SK-N-SH (cell line): Measurements from ENCODE around the gene RBM44. TPM values are rescaled to one million over a fixed set of nuclear protein-coding genes. Genes with fewer than 3 reads are reported as not detected.

Source experiments
- CTCF ChIA-PET: fragments of 300-600, 350-600 bp; formaldehyde crosslinking; extraction: SDS; loops from one replicate; lab custom pipeline; 2021; lab: Yijun Ruan, JAX
- POLR2A ChIA-PET: fragments of 350-600 bp; sonication (Branson Sonifier 250); formaldehyde crosslinking; extraction: SDS; loops from one replicate; lab custom pipeline; 2020; ENCODE audit warnings: antibody characterized with exemption, inconsistent platforms; lab: Yijun Ruan, JAX
- DNase-seq: peaks from one replicate; pipeline ENCODE4 v3.0.0; 2012
- H2AFZ ChIP-seq: fragments of 200-600 bp; sonication (generic); 2 replicates; pipeline ENCODE4 v1.8.1; 2016; ENCODE audit warnings: antibody characterized with exemption, mild to moderate bottlenecking, low read depth
- H3F3A ChIP-seq: fragments of 200-600 bp; sonication (generic); replicated peaks from 2 replicates; pipeline ENCODE3; 2016; ENCODE audit warnings: antibody characterized with exemption, mild to moderate bottlenecking; ENCODE audit not compliant: insufficient read depth
- H3K27ac ChIP-seq, 2 experiments: fragments of 200-500 bp in 1 of 2; fragments of 200-600 bp in 1 of 2; sonication (Bioruptor generic) in 1 of 2; sonication (generic), shearing (Covaris generic) in 1 of 2; 2 replicates each; pipeline versions ENCODE4 v1.5.1 to v1.6.1; 2014 to 2016; ENCODE audit warnings: low read depth in 2 of 2, inconsistent platforms in 1 of 2, low read length in 1 of 2, mild to moderate bottlenecking in 1 of 2, mixed read lengths in 1 of 2
- H3K27me3 ChIP-seq: fragments of 200-600 bp; sonication (generic), shearing (Covaris generic); 2 replicates; pipeline ENCODE4 v1.6.1; 2016; ENCODE audit warnings: mixed run types; ENCODE audit not compliant: insufficient read depth
- H3K36me3 ChIP-seq, 2 experiments: fragments of 200-500 bp in 1 of 2; fragments of 200-600 bp in 1 of 2; sonication (Bioruptor generic) in 1 of 2; sonication (generic) in 1 of 2; replicated peaks in 1 of 2; 2 replicates each; pipeline versions ENCODE3 to v1.5.1; 2014 to 2016; ENCODE audit warnings: low read length in 1 of 2, mild to moderate bottlenecking in 1 of 2; ENCODE audit not compliant: insufficient read depth in 2 of 2, control insufficient read depth in 1 of 2
- H3K4me1 ChIP-seq, 2 experiments: fragments of 200-500 bp in 1 of 2; fragments of 200-600 bp in 1 of 2; sonication (Bioruptor generic) in 1 of 2; sonication (generic), shearing (Covaris generic) in 1 of 2; 2 replicates each; pipeline versions ENCODE4 v1.5.1 to v1.6.1; 2014 to 2016; ENCODE audit warnings: low read depth in 1 of 2, low read length in 1 of 2, mixed run types in 1 of 2; ENCODE audit not compliant: insufficient read depth in 2 of 2, control insufficient read depth in 1 of 2
- H3K4me2 ChIP-seq: fragments of 200-600 bp; sonication (generic), shearing (Covaris generic); 2 replicates; pipeline ENCODE4 v1.6.1; 2017; ENCODE audit warnings: mixed run types
- H3K4me3 ChIP-seq, 2 experiments: fragments of 200-500 bp in 1 of 2; fragments of 200-600 bp in 1 of 2; sonication (Bioruptor generic) in 1 of 2; sonication (generic), shearing (Covaris generic) in 1 of 2; 2 replicates each; pipeline versions ENCODE4 v1.5.1 to v1.8.1; 2014 to 2016; ENCODE audit warnings: low read depth in 2 of 2, inconsistent platforms in 1 of 2, low read length in 1 of 2, mild to moderate bottlenecking in 1 of 2, mixed read lengths in 1 of 2, moderate library complexity in 1 of 2
- H3K79me2 ChIP-seq: fragments of 200-600 bp; sonication (generic); 2 replicates; pipeline ENCODE4 v1.8.1; 2017; ENCODE audit warnings: mild to moderate bottlenecking; ENCODE audit not compliant: insufficient read depth
- H3K9ac ChIP-seq: fragments of 200-600 bp; sonication (generic); 2 replicates; pipeline ENCODE4 v1.6.1; 2017; ENCODE audit warnings: mixed run types
- H3K9me2 ChIP-seq: fragments of 200-600 bp; sonication (generic); 2 replicates; pipeline ENCODE4 v1.6.1; 2017; ENCODE audit warnings: mixed run types
- H3K9me3 ChIP-seq: fragments of 200-600 bp; sonication (generic); 2 replicates; pipeline ENCODE4 v1.6.1; 2017; ENCODE audit warnings: mixed run types, mild to moderate bottlenecking, moderate library complexity
- H4K20me1 ChIP-seq: fragments of 200-600 bp; sonication (generic); 2 replicates; pipeline ENCODE4 v1.6.1; 2017; ENCODE audit warnings: mild to moderate bottlenecking, mixed run types; ENCODE audit not compliant: insufficient read depth
- CHD2 ChIP-seq: fragments of 150-350 bp; IDR thresholded peaks from 2 replicates; pipeline ENCODE4 v1.6.1; 2018; ENCODE audit warnings: low read length; ENCODE audit not compliant: partially characterized antibody
- CTCF ChIP-seq: fragments of 200-600 bp; sonication (generic); IDR thresholded peaks from 2 replicates; pipeline ENCODE4 v1.6.1; 2017; ENCODE audit warnings: antibody characterized with exemption, mild to moderate bottlenecking, moderate library complexity
- ELF1 ChIP-seq: IDR thresholded peaks from 2 replicates; pipeline ENCODE4 v1.4.0; 2012
- EZH2phosphoT487 ChIP-seq: fragments of 200-600 bp; sonication (generic); IDR thresholded peaks from 2 replicates; pipeline ENCODE4 v1.6.1; 2017; ENCODE audit warnings: low read depth, mixed run types, mild to moderate bottlenecking, antibody characterized with exemption, moderate library complexity, borderline replicate concordance
- FOSL2 ChIP-seq: IDR thresholded peaks from 2 replicates; pipeline ENCODE4 v1.4.0; 2012; ENCODE audit warnings: low read depth, mild to moderate bottlenecking, moderate library complexity, borderline replicate concordance
- FOXJ3 ChIP-seq: sonication (generic); formaldehyde crosslinking; IDR thresholded peaks from 2 replicates; pipeline ENCODE4 v1.5.1; 2020; ENCODE audit warnings: mild to moderate bottlenecking, missing genetic modification reagents
- FOXM1 ChIP-seq: IDR thresholded peaks from 2 replicates; pipeline ENCODE4 v1.4.0; 2012; ENCODE audit warnings: low read depth, mild to moderate bottlenecking
- MEF2A ChIP-seq: IDR thresholded peaks from 2 replicates; pipeline ENCODE4 v1.4.0; 2012; ENCODE audit warnings: low read depth, borderline replicate concordance
- MXI1 ChIP-seq: IDR thresholded peaks from 2 replicates; pipeline ENCODE4 v1.6.1; 2012; ENCODE audit warnings: mild to moderate bottlenecking, low read depth, low read length, improper control_type of control experiment
- NRF1 ChIP-seq: IDR thresholded peaks from 2 replicates; pipeline ENCODE4 v1.6.1; 2012; ENCODE audit warnings: low read depth, mild to moderate bottlenecking, low read length
- PBX3 ChIP-seq: IDR thresholded peaks from 2 replicates; pipeline ENCODE4; 2012
- RAD21 ChIP-seq: IDR thresholded peaks from 2 replicates; pipeline ENCODE4 v1.6.1; 2012; ENCODE audit warnings: mild to moderate bottlenecking, low read length
- REST ChIP-seq: IDR thresholded peaks from 2 replicates; pipeline ENCODE4 v1.6.1; 2012; ENCODE audit warnings: mild to moderate bottlenecking, low read depth, low read length, moderate library complexity
- SIN3A ChIP-seq: IDR thresholded peaks from 2 replicates; pipeline ENCODE4 v1.6.1; 2012; ENCODE audit warnings: low read depth, mild to moderate bottlenecking, low read length, moderate library complexity, borderline replicate concordance
- USF1 ChIP-seq: IDR thresholded peaks from 2 replicates; pipeline ENCODE4 v1.4.0; 2012; ENCODE audit warnings: low read depth, borderline replicate concordance
- USF2 ChIP-seq: fragments of 150-350 bp; IDR thresholded peaks from 2 replicates; pipeline ENCODE4 v1.6.1; 2017; ENCODE audit warnings: antibody characterized with exemption, low read length, low read depth, borderline replicate concordance
- ZBTB33 ChIP-seq: IDR thresholded peaks from 2 replicates; pipeline ENCODE4 v1.4.0; 2012; ENCODE audit warnings: low read depth, borderline replicate concordance
- WGBS: methylation state at CpG from one replicate; pipeline ENCODE4 v1.1.6; 2017; ENCODE audit warnings: low lambda C conversion rate; 5-methylcytosine and 5-hydroxymethylcytosine counted together
- polyA plus RNA-seq, 3 experiments: library from polyadenylated mRNA; depleted of rRNA; stranded (reverse); fragments of >200 nt; gene quantifications; 2 replicates each; pipeline ENCODE4 v1.2.3, GENCODE V29; 2012

RBM44 gene
- polyA plus RNA-seq, 1 of the 3 experiments (the other 2 are of a cell fraction), result 0.30 TPM

- no peaks in the 10 kb centered on the region for H3K9me3 ChIP-seq
- H3K4me1 ChIP-seq, result peaks cover 3 to 50% of the 10 kb centered on the region in 2 experiments; a peak in 2 of 4 replicates
- H3F3A ChIP-seq, result no peaks in the 10 kb centered on the region
- CTCF ChIA-PET, result interaction anchor here (0.9 to 8.0 kb wide), 7 partner anchors 25 to 403 kb away, joined by 3 to 71 read pairs (median 4); no protein-coding TSS in a partner anchor
- 34% methylated on average over 21 of the region's 79 CpGs for WGBS
- H3K27me3 ChIP-seq, result no peaks in the 10 kb centered on the region
- no peak within 1 kb of the TSS for H3K9ac ChIP-seq
- POLR2A ChIA-PET, result interaction anchor here (1.4 to 4.1 kb wide), 2 partner anchors 26 to 63 kb away, joined by 3 to 24 read pairs; no protein-coding TSS in a partner anchor
- DNase-seq, result peak; percentile 81
- no peaks in the 10 kb centered on the region for H3K36me3 ChIP-seq
- H2AFZ ChIP-seq, result peak within 1 kb of the TSS; percentile 21; the same call in 1 of the 2 replicates
- H3K9me2 ChIP-seq, result no peaks in the 10 kb centered on the region
- H4K20me1 ChIP-seq, result no peaks in the 10 kb centered on the region
- H3K4me3 ChIP-seq, result peak within 1 kb of the TSS in 1 of 2 experiments; percentile 55; a peak in 2 of 4 replicates
- peak within 1 kb of the TSS in 1 of 2 experiments; percentile 94; a peak in 2 of 4 replicates for H3K27ac ChIP-seq
- no peak for TF ChIP-seq ELF1
- TF ChIP-seq SIN3A, result no peak
- no peak for TF ChIP-seq FOXJ3 (CRISPR knock-in tag)
- no peak for TF ChIP-seq EZH2phosphoT487
- no peak for TF ChIP-seq PBX3
- no peak for TF ChIP-seq RAD21
- TF ChIP-seq ZBTB33, result no peak
- no peak for TF ChIP-seq USF1
- TF ChIP-seq FOSL2, result no peak
- no peak for TF ChIP-seq MXI1
- no peak for TF ChIP-seq FOXM1
- TF ChIP-seq USF2, result no peak
- no peak for TF ChIP-seq MEF2A
- no peak for TF ChIP-seq CHD2
- no peak for TF ChIP-seq REST
- no peak for TF ChIP-seq NRF1
- no peak for TF ChIP-seq CTCF
- H3K79me2 ChIP-seq, result no peaks in the 10 kb centered on the region
- peak within 1 kb of the TSS; percentile 60 for H3K4me2 ChIP-seq
Measured at GRCh38 chr2:237859533-237860272, 61.1 kb downstream of the RBM44 start, which contains the start of gene RAMP1. Gene RAMP1, plus strand, starts transcription at chr2:237859623. Its CDS starts 53 bp downstream, at chr2:237859676.
